Nephron (organoid): ENCODE results near the gene SELENOK.

ENCODE experiments used
- H3K27ac Mint-ChIP-seq, 3 experiments: 2 replicates each; pipeline ENCODE4 v1.8.0; 2020; ENCODE audit warnings: mixed read lengths in 3 of 3, mild to moderate bottlenecking in 2 of 3, moderate library complexity in 1 of 3
- H3K27me3 Mint-ChIP-seq: 2 replicates; pipeline ENCODE4 v1.8.0; 2021; ENCODE audit warnings: low read depth, mild to moderate bottlenecking, moderate library complexity, mixed read lengths
- H3K36me3 Mint-ChIP-seq: 2 replicates; pipeline ENCODE4 v1.8.0; 2020; ENCODE audit warnings: low read depth, mixed read lengths
- H3K4me1 Mint-ChIP-seq: 2 replicates; pipeline ENCODE4 v1.8.0; 2020; ENCODE audit warnings: mixed read lengths
- H3K4me3 Mint-ChIP-seq, 3 experiments: 2 replicates each; pipeline ENCODE4 v1.8.0; 2020; ENCODE audit warnings: mild to moderate bottlenecking in 3 of 3, mixed read lengths in 3 of 3, moderate library complexity in 2 of 3
- H3K9me3 Mint-ChIP-seq: 2 replicates; pipeline ENCODE4 v1.8.0; 2020; ENCODE audit warnings: mixed read lengths
- CTCF ChIP-seq, 3 experiments: fragments of 200-600 bp; sonication (generic); IDR thresholded peaks; one replicate each; pipeline ENCODE4 v1.5.0; 2021; ENCODE audit warnings: antibody characterized with exemption in 3 of 3; ENCODE audit not compliant: unreplicated experiment in 3 of 3

SELENOK gene

DNA sequence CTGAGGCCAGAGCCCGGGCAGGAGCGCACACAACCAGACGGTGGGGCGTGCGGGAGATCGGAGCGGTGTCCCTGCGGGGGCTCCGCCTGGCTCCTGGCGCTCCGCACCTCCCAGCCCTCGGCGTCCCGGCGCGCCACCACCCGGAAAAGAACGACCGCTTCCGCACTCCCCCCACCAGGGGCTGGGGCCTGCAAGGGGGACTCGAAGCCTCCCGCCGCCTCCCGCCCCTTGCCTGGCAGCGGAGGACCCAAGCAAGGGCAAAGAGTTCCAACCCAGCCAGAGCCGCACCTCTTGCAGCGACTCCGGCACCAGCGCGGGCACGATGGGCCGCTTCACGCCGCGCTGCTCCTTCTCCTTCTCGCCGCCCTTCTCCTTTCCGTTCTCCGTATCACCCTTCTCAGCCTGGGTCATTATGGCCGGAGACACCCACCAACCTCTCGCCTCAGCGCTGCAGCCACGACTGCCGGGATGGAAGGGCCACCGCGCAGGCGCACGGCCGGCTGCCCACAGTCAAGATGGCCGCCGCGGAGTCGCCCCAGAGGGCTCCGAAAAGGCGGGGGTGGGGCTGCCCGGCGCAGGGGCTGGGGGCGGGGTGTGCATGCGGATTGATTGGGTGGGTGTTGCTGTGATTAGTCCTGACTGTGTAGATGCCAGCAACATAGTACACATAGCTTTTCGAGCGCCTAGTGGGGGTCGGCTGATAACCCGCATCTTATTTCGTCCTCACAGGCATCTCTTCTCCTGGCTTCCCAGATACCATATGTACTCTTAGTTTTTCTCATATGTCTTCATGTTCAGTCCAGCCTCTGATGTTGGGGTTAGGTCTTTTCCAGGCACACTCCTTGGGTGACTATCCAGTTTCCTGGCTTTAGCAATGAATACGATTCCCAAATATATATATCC lies 9.7 kb downstream of the SELENOK start, which contains the start of gene ACTR8:
Gene ACTR8 (minus strand): TSS at position 462 of the 903 bp plus-strand sequence. CDS start 51 bp downstream, at position 411.
- Mint-ChIP-seq H3K9me3 (no peaks in the 10 kb centered on the region), H3K36me3 (peaks cover 45% of the 10 kb centered on the region), H3K27ac (peak within 1 kb of the TSS; percentile 90 to 98 (median 98)), H3K4me1 (peaks cover 24% of the 10 kb centered on the region), H3K27me3 (no peaks in the 10 kb centered on the region), H3K4me3 (peak within 1 kb of the TSS; percentile 93 to 99 (median 96))
- TF ChIP-seq CTCF (IDR thresholded peaks at IDR 0.05; ENCODE audit: unreplicated experiment in 3 of 3): peak in 1 of 3 experiments; percentile 22

GRCh38 chr3:53880396-53881345 lies 11.0 kb downstream of the SELENOK start:
- no peaks in the 10 kb centered on the region for H3K9me3 Mint-ChIP-seq
- peaks cover 51% of the 10 kb centered on the region for H3K36me3 Mint-ChIP-seq
- TF ChIP-seq CTCF (IDR thresholded peaks at IDR 0.05; ENCODE audit: unreplicated experiment in 3 of 3): no peak
- H3K4me1 Mint-ChIP-seq: peaks cover 24% of the 10 kb centered on the region
- H3K27ac Mint-ChIP-seq: peak overlapping the region; percentile 90 to 98 (median 98)
- H3K4me3 Mint-ChIP-seq: peak overlapping the region; percentile 93 to 99 (median 96)
- no peaks in the 10 kb centered on the region for H3K27me3 Mint-ChIP-seq

DNA sequence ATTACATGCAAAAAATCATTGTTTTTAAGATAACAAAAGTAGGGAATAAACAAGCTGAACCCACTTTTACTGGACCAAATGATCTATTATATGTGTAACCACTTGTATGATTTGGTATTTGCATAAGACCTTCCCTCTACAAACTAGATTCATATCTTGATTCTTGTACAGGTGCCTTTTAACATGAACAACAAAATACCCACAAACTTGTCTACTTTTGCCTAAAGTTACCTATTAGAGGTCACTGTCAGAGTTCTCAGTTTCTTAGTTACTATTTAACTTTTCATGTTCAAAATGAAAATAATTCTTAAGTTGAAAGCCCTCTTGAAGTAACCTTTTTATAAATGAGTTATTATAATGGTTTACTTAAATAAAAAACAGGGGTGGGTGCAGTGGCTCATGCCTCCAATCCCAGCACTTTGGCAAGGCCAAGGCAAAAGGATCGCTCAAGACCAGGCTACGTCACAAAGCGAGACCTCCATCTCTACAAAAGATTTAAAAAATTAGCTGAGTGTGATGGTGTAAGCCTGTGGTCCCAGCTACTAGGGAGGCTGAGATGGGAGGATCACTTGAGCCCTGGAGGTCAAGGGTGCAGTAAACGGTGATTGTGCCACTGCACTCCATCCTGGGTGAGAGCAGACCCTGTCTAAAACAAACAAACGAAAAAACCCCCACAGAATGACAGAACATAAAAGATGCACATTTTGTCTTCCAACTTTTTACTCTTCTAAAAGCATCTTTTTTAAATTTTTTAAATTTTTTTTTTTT lies 25.7 kb downstream of the SELENOK start:
- no peaks in the 10 kb centered on the region for H3K27me3 Mint-ChIP-seq
- no peak for TF ChIP-seq CTCF (IDR thresholded peaks at IDR 0.05; ENCODE audit: unreplicated experiment in 3 of 3)
- H3K27ac Mint-ChIP-seq: no peak overlapping the region
- no peaks in the 10 kb centered on the region for H3K4me1 Mint-ChIP-seq
- H3K9me3 Mint-ChIP-seq: no peaks in the 10 kb centered on the region
- H3K4me3 Mint-ChIP-seq: no peak overlapping the region
- peaks cover 78% of the 10 kb centered on the region for H3K36me3 Mint-ChIP-seq

GRCh38 chr3:53863145-53863544 lies 28.5 kb downstream of the SELENOK start:
- Mint-ChIP-seq H3K4me1 (no peaks in the 10 kb centered on the region), H3K27me3 (no peaks in the 10 kb centered on the region), H3K27ac (peak overlapping the region in 1 of 3 experiments; percentile 15), H3K4me3 (no peak overlapping the region), H3K9me3 (no peaks in the 10 kb centered on the region), H3K36me3 (peaks cover 71% of the 10 kb centered on the region)
- no peak for TF ChIP-seq CTCF (IDR thresholded peaks at IDR 0.05; ENCODE audit: unreplicated experiment in 3 of 3)

- H3K27me3 Mint-ChIP-seq: no peaks in the 10 kb centered on the region
- no peaks in the 10 kb centered on the region for H3K4me1 Mint-ChIP-seq
- no peak overlapping the region for H3K27ac Mint-ChIP-seq
- no peak overlapping the region for H3K4me3 Mint-ChIP-seq
- peaks cover 68% of the 10 kb centered on the region for H3K36me3 Mint-ChIP-seq
- no peak for TF ChIP-seq CTCF (IDR thresholded peaks at IDR 0.05; ENCODE audit: unreplicated experiment in 3 of 3)
- H3K9me3 Mint-ChIP-seq: no peaks in the 10 kb centered on the region
These were observed 29.4 kb downstream of the SELENOK start for GRCh38 chr3:53862241-53862640.
